Measurements from ENCODE around the gene RMND1. TPM values are rescaled to one million over a fixed set of nuclear protein-coding genes. Genes with fewer than 3 reads are reported as not detected.

Gene RMND1
- total RNA-seq, 5 donors from 2014 or later (not counting 1 experiment from before 2014, with no cell fraction given), result 8.0 to 15.6 (median 12.8) TPM

- DNase-seq (no peak), ATAC-seq (replicated peaks in 1 of 4) (no peak)
- no peaks in the 10 kb centered on the region for H3K9me3 Mint-ChIP-seq
- no peak overlapping the region for H3K27ac ChIP-seq (ENCODE audit: low read length)
- H3K27me3 Mint-ChIP-seq, result peaks cover 0 to 1% of the 10 kb centered on the region in 2 donors
- ChIA-PET CTCF (interaction anchor here (0.6 to 0.7 kb wide), 2 partner anchors 242 to 572 kb away, joined by 3 read pairs; no protein-coding TSS in a partner anchor), POLR2A (no interaction called here)
- H3K36me3 Mint-ChIP-seq, result peaks cover 11% of the 10 kb centered on the region
- peaks cover 41 to 47% (median 47%) of the 10 kb centered on the region in 3 donors for H3K4me1 Mint-ChIP-seq
- peaks cover 0 to 11% of the 10 kb centered on the region in 2 donors for H3K36me3 ChIP-seq (ENCODE audit: control insufficient read depth in 2 of 2, extremely low read depth in 1 of 2, insufficient read depth in 1 of 2, low read length in 1 of 2)
- no peaks in the 10 kb centered on the region for H3K27me3 ChIP-seq (replicated peaks in 1 of 2; ENCODE audit: control insufficient read depth in 2 of 2, extremely low read depth in 1 of 2, insufficient read depth in 2 of 2, low read length in 1 of 2)
- H3K4me3 Mint-ChIP-seq, result no peak overlapping the region
- H3K27ac Mint-ChIP-seq, result no peak overlapping the region
- no peaks in the 10 kb centered on the region for H3K9me3 ChIP-seq
- 86% methylated on average over 1 of the region's 4 CpGs for WGBS (ENCODE audit: insufficient coverage)
- H3K4me1 ChIP-seq (ENCODE audit: control insufficient read depth in 1 of 2, extremely low read depth in 1 of 2, insufficient read depth in 2 of 2, low read length in 2 of 2), result peaks cover 3 to 4% of the 10 kb centered on the region in 2 experiments
- no peak overlapping the region for H3K4me3 ChIP-seq (ENCODE audit: control insufficient read depth in 1 of 2, extremely low read depth in 1 of 2, low read length in 1 of 2)
These were observed 4.7 kb downstream of the RMND1 start for GRCh38 chr6:151447237-151447636.

GRCh38 chr6:151445482-151445881, 6.4 kb downstream of the RMND1 start:
- H3K9me3 Mint-ChIP-seq, result no peaks in the 10 kb centered on the region
- no peak for DNase-seq

DNA sequence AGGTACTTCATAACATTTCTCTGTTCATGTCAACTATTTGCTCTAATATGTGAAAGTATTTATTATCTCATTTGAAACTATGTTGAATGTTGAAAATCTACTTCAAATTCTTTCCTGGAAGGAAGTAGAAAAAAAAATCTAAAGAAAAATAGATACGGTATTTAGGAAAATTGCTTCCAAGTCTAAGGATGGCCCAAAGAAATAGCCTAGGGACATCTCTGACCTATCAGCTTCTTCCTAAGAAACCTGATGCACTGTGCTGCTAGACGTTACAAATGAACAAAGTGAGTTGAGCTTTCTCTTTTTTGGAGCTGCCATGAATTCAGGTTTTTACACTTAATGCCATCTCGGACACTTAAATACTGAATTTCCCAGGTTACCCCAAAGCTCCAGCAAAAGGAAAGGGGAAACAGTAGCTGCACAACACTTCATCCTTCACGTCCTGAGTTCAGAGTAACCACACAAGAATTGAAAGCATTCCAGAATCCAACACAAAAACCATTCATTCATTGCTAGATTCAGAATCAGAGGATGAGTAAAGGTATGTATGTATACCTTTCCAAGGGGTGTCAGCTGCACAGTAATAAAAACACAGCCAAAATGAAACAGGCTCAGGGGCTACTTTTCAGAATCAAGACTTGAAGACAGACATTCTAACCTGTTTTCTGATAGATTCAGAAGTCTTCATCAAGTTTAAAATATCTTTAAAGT, 7.9 kb downstream of the RMND1 start:
- Histone ChIP-seq H3K4me3 (ENCODE audit: control insufficient read depth in 1 of 2, extremely low read depth in 1 of 2, low read length in 1 of 2) (no peak overlapping the region), H3K4me1 (ENCODE audit: control insufficient read depth in 1 of 2, extremely low read depth in 1 of 2, insufficient read depth in 2 of 2, low read length in 2 of 2) (peaks cover 5 to 6% of the 10 kb centered on the region in 2 experiments), H3K27me3 (replicated peaks in 1 of 2; ENCODE audit: control insufficient read depth in 2 of 2, extremely low read depth in 1 of 2, insufficient read depth in 2 of 2, low read length in 1 of 2) (no peaks in the 10 kb centered on the region), H3K27ac (ENCODE audit: low read length) (no peak overlapping the region), H3K36me3 (ENCODE audit: control insufficient read depth in 2 of 2, extremely low read depth in 1 of 2, insufficient read depth in 1 of 2, low read length in 1 of 2) (peaks cover 0 to 11% of the 10 kb centered on the region in 2 donors), H3K9me3 (no peaks in the 10 kb centered on the region)
- Mint-ChIP-seq H3K4me3 (no peak overlapping the region), H3K9me3 (no peaks in the 10 kb centered on the region), H3K4me1 (peaks cover 48 to 50% (median 49%) of the 10 kb centered on the region in 3 donors), H3K27ac (no peak overlapping the region), H3K27me3 (no peaks in the 10 kb centered on the region), H3K36me3 (peaks cover 13% of the 10 kb centered on the region)
- POLR2A ChIA-PET, result no interaction called here
- ATAC-seq (replicated peaks in 1 of 4) (no peak), DNase-seq (no peak)
- 100% methylated on average over 2 of the region's 4 CpGs for WGBS (ENCODE audit: insufficient coverage)
- CTCF ChIA-PET, result interaction anchor here in 1 of 2 donors (0.6 kb wide), 1 partner anchor 34 kb away, joined by 5 read pairs; no protein-coding TSS in a partner anchor

More at GRCh38 chr6:151445482-151445881, 6.4 kb downstream of the RMND1 start:
- ChIA-PET CTCF (interaction anchor here in 1 of 2 donors (0.6 to 1.5 kb wide), 2 partner anchors 40 to 865 kb away, joined by 3 to 7 read pairs; no protein-coding TSS in a partner anchor), POLR2A (interaction anchor here in 1 of 2 donors (0.7 kb wide), 1 partner anchor 32 kb away, joined by 3 read pairs; no protein-coding TSS in a partner anchor)
- 60% methylated on average over 1 of the region's 5 CpGs for WGBS (ENCODE audit: insufficient coverage)
- H3K9me3 ChIP-seq, result no peaks in the 10 kb centered on the region
- no peak overlapping the region for H3K4me3 ChIP-seq (ENCODE audit: control insufficient read depth in 1 of 2, extremely low read depth in 1 of 2, low read length in 1 of 2)
- H3K36me3 ChIP-seq (ENCODE audit: control insufficient read depth in 2 of 2, extremely low read depth in 1 of 2, insufficient read depth in 1 of 2, low read length in 1 of 2), result peaks cover 0 to 11% of the 10 kb centered on the region in 2 donors
- H3K36me3 Mint-ChIP-seq, result peaks cover 16% of the 10 kb centered on the region
- H3K27ac ChIP-seq (ENCODE audit: low read length), result no peak overlapping the region
- ATAC-seq (replicated peaks in 1 of 4), result no peak
- H3K4me1 Mint-ChIP-seq, result peaks cover 43 to 54% (median 48%) of the 10 kb centered on the region in 3 donors
- H3K4me3 Mint-ChIP-seq, result no peak overlapping the region
- no peak overlapping the region for H3K27ac Mint-ChIP-seq
- no peaks in the 10 kb centered on the region for H3K27me3 Mint-ChIP-seq
- peaks cover 5% of the 10 kb centered on the region in 2 experiments for H3K4me1 ChIP-seq (ENCODE audit: control insufficient read depth in 1 of 2, extremely low read depth in 1 of 2, insufficient read depth in 2 of 2, low read length in 2 of 2)
- H3K27me3 ChIP-seq (replicated peaks in 1 of 2; ENCODE audit: control insufficient read depth in 2 of 2, extremely low read depth in 1 of 2, insufficient read depth in 2 of 2, low read length in 1 of 2), result no peaks in the 10 kb centered on the region

DNA sequence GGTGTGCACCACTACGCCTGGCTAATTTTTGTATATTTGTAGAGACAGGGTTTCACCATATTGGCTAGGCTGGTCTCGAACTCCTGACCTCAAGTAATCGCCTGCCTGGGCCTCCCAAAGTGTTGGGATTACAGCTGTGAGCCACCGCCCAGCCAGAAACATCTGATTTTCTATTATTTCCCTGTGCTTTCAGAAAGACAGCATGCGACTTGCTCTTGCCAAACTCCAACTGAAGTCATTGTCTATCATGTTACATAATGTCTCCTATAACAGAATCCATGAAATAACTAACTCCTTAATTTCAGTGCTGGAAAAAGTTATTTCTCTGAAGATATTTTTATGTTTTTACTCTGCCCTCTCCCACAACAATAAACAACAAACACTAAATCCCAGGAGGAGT, 8.5 kb downstream of the RMND1 start:
- Mint-ChIP-seq H3K27ac (no peak overlapping the region), H3K4me3 (no peak overlapping the region), H3K27me3 (no peaks in the 10 kb centered on the region), H3K4me1 (peaks cover 47 to 50% (median 50%) of the 10 kb centered on the region in 3 donors), H3K36me3 (peaks cover 15% of the 10 kb centered on the region), H3K9me3 (no peaks in the 10 kb centered on the region)
- ATAC-seq (replicated peaks in 1 of 4), result no peak
- Histone ChIP-seq H3K36me3 (ENCODE audit: control insufficient read depth in 2 of 2, extremely low read depth in 1 of 2, insufficient read depth in 1 of 2, low read length in 1 of 2) (peaks cover 0 to 11% of the 10 kb centered on the region in 2 donors), H3K27me3 (replicated peaks in 1 of 2; ENCODE audit: control insufficient read depth in 2 of 2, extremely low read depth in 1 of 2, insufficient read depth in 2 of 2, low read length in 1 of 2) (no peaks in the 10 kb centered on the region), H3K27ac (ENCODE audit: low read length) (no peak overlapping the region), H3K4me1 (ENCODE audit: control insufficient read depth in 1 of 2, extremely low read depth in 1 of 2, insufficient read depth in 2 of 2, low read length in 2 of 2) (peaks cover 5 to 6% of the 10 kb centered on the region in 2 experiments), H3K9me3 (no peaks in the 10 kb centered on the region), H3K4me3 (ENCODE audit: control insufficient read depth in 1 of 2, extremely low read depth in 1 of 2, low read length in 1 of 2) (no peak overlapping the region)
- 97% methylated on average over 4 of the region's 5 CpGs for WGBS (ENCODE audit: insufficient coverage)
- no peak for DNase-seq
- CTCF ChIA-PET, result interaction anchor here (0.6 to 0.8 kb wide), 2 partner anchors 18 to 33 kb away, joined by 4 to 5 read pairs; no protein-coding TSS in a partner anchor
- POLR2A ChIA-PET, result no interaction called here

GRCh38 chr6:151442371-151442770, 9.6 kb downstream of the RMND1 start:
- ChIA-PET CTCF (interaction anchor here in 1 of 2 donors (0.5 to 0.8 kb wide), 3 partner anchors 16 to 1506 kb away, joined by 3 to 4 read pairs (median 3); no protein-coding TSS in a partner anchor), POLR2A (interaction anchor here in 1 of 2 donors (0.6 kb wide), 1 partner anchor 40 kb away, joined by 4 read pairs; no protein-coding TSS in a partner anchor)
- Mint-ChIP-seq H3K27ac (no peak overlapping the region), H3K4me3 (no peak overlapping the region), H3K27me3 (no peaks in the 10 kb centered on the region), H3K9me3 (no peaks in the 10 kb centered on the region), H3K4me1 (peaks cover 50 to 55% (median 51%) of the 10 kb centered on the region in 3 donors), H3K36me3 (peaks cover 19% of the 10 kb centered on the region)
- 86% methylated on average over 6 of the region's 9 CpGs for WGBS (ENCODE audit: insufficient coverage)
- H3K4me1 ChIP-seq (ENCODE audit: control insufficient read depth in 1 of 2, extremely low read depth in 1 of 2, insufficient read depth in 2 of 2, low read length in 2 of 2), result peaks cover 5 to 6% of the 10 kb centered on the region in 2 experiments
- ATAC-seq (replicated peaks in 1 of 4) (no peak), DNase-seq (no peak)
- H3K27ac ChIP-seq (ENCODE audit: low read length), result no peak overlapping the region
- H3K9me3 ChIP-seq, result no peaks in the 10 kb centered on the region
- no peaks in the 10 kb centered on the region for H3K27me3 ChIP-seq (replicated peaks in 1 of 2; ENCODE audit: control insufficient read depth in 2 of 2, extremely low read depth in 1 of 2, insufficient read depth in 2 of 2, low read length in 1 of 2)
- H3K4me3 ChIP-seq (ENCODE audit: control insufficient read depth in 1 of 2, extremely low read depth in 1 of 2, low read length in 1 of 2), result no peak overlapping the region
- H3K36me3 ChIP-seq (ENCODE audit: control insufficient read depth in 2 of 2, extremely low read depth in 1 of 2, insufficient read depth in 1 of 2, low read length in 1 of 2), result peaks cover 0 to 11% of the 10 kb centered on the region in 2 donors

DNA sequence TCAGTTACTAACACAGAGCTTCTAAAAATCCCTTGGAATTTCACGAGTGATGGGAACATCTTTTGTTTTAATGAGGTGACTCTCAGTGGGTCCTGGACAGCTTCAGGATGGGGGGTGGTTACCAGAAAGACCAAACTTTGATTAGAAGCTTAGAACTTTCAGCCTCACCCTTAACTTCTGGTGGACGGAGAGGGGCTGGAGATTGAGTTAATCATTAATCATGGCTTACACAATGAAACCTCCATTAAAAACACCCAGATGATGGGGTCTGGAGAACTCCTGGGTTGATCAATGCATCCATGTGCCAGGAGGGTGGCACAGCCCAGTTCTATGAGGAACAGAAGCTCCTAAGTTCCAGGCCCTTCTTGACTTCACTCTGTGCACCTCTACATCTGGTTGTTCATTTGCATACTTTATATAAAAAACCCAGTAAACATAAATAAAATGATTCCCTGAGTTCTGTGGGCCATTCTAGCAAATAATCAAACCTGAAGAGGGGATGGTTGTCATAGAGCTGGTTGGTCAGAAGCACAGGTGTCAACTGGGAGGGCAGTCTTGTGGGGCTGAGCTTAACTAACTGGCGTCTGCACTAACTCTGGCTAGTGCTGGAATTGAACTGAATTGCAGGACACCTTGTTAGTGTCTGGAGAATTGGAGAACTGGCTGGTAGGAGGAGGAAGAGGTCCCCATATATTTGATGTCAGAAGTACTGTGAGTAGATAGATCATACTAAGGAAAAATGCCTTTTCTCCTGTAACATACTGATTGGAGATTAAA, 10.3 kb downstream of the RMND1 start:
- ChIA-PET CTCF (interaction anchor here (0.5 to 2.0 kb wide), 11 partner anchors 9 to 826 kb away, joined by 3 to 6 read pairs (median 4); no protein-coding TSS in a partner anchor), POLR2A (interaction anchor here in 1 of 2 donors (0.6 kb wide), 1 partner anchor 41 kb away, joined by 4 read pairs; no protein-coding TSS in a partner anchor)
- Mint-ChIP-seq H3K9me3 (no peaks in the 10 kb centered on the region), H3K27me3 (no peaks in the 10 kb centered on the region), H3K4me1 (peaks cover 48 to 57% (median 50%) of the 10 kb centered on the region in 3 donors), H3K4me3 (peak overlapping the region in 1 of 3 donors; percentile 3), H3K36me3 (peaks cover 22% of the 10 kb centered on the region), H3K27ac (no peak overlapping the region)
- peaks cover 5 to 6% of the 10 kb centered on the region in 2 experiments for H3K4me1 ChIP-seq (ENCODE audit: control insufficient read depth in 1 of 2, extremely low read depth in 1 of 2, insufficient read depth in 2 of 2, low read length in 2 of 2)
- ATAC-seq (replicated peaks in 1 of 4) (no peak), DNase-seq (no peak)
- H3K9me3 ChIP-seq, result no peaks in the 10 kb centered on the region
- no peak overlapping the region for H3K4me3 ChIP-seq (ENCODE audit: control insufficient read depth in 1 of 2, extremely low read depth in 1 of 2, low read length in 1 of 2)
- no peaks in the 10 kb centered on the region for H3K27me3 ChIP-seq (replicated peaks in 1 of 2; ENCODE audit: control insufficient read depth in 2 of 2, extremely low read depth in 1 of 2, insufficient read depth in 2 of 2, low read length in 1 of 2)
- WGBS (ENCODE audit: insufficient coverage), result 100% methylated on average over 1 of the region's 3 CpGs
- no peak overlapping the region for H3K27ac ChIP-seq (ENCODE audit: low read length)
- peaks cover 0 to 11% of the 10 kb centered on the region in 2 donors for H3K36me3 ChIP-seq (ENCODE audit: control insufficient read depth in 2 of 2, extremely low read depth in 1 of 2, insufficient read depth in 1 of 2, low read length in 1 of 2)

Measured in T-cell (primary cell).